ENCODE data around the gene CLK4.

The CLK4 gene

GRCh38 chr5:178637356-178638074 lies 10.7 kb upstream of the CLK4 start:
- no peak for DNase-seq (ENCODE audit: low read depth in 2 of 3, low spot score in 1 of 3)

GRCh38 chr5:178632285-178632684 lies 5.4 kb upstream of the CLK4 start:
- DNase-seq (ENCODE audit: low read depth in 2 of 3, low spot score in 1 of 3) = no peak

- no peak for DNase-seq (ENCODE audit: low read depth in 2 of 3, low spot score in 1 of 3)
These were observed 4.1 kb upstream of the CLK4 start for GRCh38 chr5:178630951-178631350.

- no peak for DNase-seq (ENCODE audit: low read depth in 2 of 3, low spot score in 1 of 3)
These were observed 3.7 kb upstream of the CLK4 start for GRCh38 chr5:178630475-178630930.

GRCh38 chr5:178627259-178627598 lies 379 bp upstream of the CLK4 start:
- DNase-seq (ENCODE audit: low read depth in 2 of 3, low spot score in 1 of 3) = no peak

GRCh38 chr5:178625679-178626483 lies 969 bp downstream of the CLK4 start:
- DNase-seq (ENCODE audit: low read depth in 2 of 3, low spot score in 1 of 3) = peak in 1 of 3 donors; percentile 2

- no peak for DNase-seq (ENCODE audit: low read depth in 2 of 3, low spot score in 1 of 3)
These were observed 2.0 kb downstream of the CLK4 start for GRCh38 chr5:178624631-178625546.

GRCh38 chr5:178622679-178623247 lies 4.1 kb downstream of the CLK4 start:
- DNase-seq (ENCODE audit: low read depth in 2 of 3, low spot score in 1 of 3) = no peak

- no peak for DNase-seq (ENCODE audit: low read depth in 2 of 3, low spot score in 1 of 3)
These were observed 7.5 kb downstream of the CLK4 start for GRCh38 chr5:178619390-178619789.

GRCh38 chr5:178612299-178612698 lies 14.6 kb downstream of the CLK4 start:
- no peak for DNase-seq (ENCODE audit: low read depth in 2 of 3, low spot score in 1 of 3)

- no peak for DNase-seq (ENCODE audit: low read depth in 2 of 3, low spot score in 1 of 3)
These were observed 20.6 kb downstream of the CLK4 start for GRCh38 chr5:178606269-178606668.

- DNase-seq (ENCODE audit: low read depth in 2 of 3, low spot score in 1 of 3) = no peak
These were observed 21.1 kb downstream of the CLK4 start for GRCh38 chr5:178605788-178606187.

GRCh38 chr5:178602752-178603151 lies 24.1 kb downstream of the CLK4 start:
- no peak for DNase-seq (ENCODE audit: low read depth in 2 of 3, low spot score in 1 of 3)

GRCh38 chr5:178595750-178596149 lies 31.1 kb downstream of the CLK4 start:
- DNase-seq (ENCODE audit: low read depth in 2 of 3, low spot score in 1 of 3) = no peak

- no peak for DNase-seq (ENCODE audit: low read depth in 2 of 3, low spot score in 1 of 3)
These were observed 31.7 kb downstream of the CLK4 start for GRCh38 chr5:178595150-178595549.

GRCh38 chr5:178590924-178591423 lies 35.9 kb downstream of the CLK4 start:
- no peak for DNase-seq (ENCODE audit: low read depth in 2 of 3, low spot score in 1 of 3)

- DNase-seq (ENCODE audit: low read depth in 2 of 3, low spot score in 1 of 3) = peak in 1 of 3 donors; percentile 8
These were observed 36.5 kb downstream of the CLK4 start, which contains the start of gene COL23A1 for GRCh38 chr5:178590141-178590923. TSS of gene COL23A1 (minus strand) at chr5:178590393.

GRCh38 chr5:178589180-178590140 lies 37.4 kb downstream of the CLK4 start:
- no peak for DNase-seq (ENCODE audit: low read depth in 2 of 3, low spot score in 1 of 3)

GRCh38 chr5:178588769-178589168 lies 38.1 kb downstream of the CLK4 start:
- DNase-seq (ENCODE audit: low read depth in 2 of 3, low spot score in 1 of 3) = no peak

Data from stimulated activated CD4-positive, alpha-beta T cell treated with anti-CD3 and anti-CD28 coated beads, Interleukin-12 subunit alpha, Interleukin-12 subunit beta, amount 100 ng/mL, for 48 hours (primary cell).